ENCODE measurements around the gene SYNE1.

DNA sequence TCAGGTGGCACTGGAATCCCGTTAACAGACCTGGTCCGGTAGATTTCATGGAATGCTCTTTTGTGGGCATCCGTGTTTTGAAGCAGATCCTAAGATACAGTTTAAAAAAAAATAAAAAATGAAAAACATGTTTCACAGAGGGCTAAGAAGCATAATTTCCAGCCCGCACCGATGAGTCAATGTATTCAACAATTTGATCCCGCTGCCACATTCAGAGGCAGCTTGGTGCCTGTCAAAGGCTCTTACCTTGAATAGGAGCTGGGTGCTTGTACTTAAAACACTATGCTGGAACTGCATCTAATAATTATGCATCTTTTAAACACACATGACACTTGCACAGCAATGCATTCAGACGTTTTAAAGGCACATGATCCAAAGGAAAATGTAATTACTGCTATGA, 164.8 kb downstream of the SYNE1 start:
- TF ChIP-seq POLR2AphosphoS5 (IDR thresholded peaks at IDR 0.05) (no peak), POLR2A (IDR thresholded peaks at IDR 0.05) (no peak)
- TF ChIP-seq, protein P1, sequence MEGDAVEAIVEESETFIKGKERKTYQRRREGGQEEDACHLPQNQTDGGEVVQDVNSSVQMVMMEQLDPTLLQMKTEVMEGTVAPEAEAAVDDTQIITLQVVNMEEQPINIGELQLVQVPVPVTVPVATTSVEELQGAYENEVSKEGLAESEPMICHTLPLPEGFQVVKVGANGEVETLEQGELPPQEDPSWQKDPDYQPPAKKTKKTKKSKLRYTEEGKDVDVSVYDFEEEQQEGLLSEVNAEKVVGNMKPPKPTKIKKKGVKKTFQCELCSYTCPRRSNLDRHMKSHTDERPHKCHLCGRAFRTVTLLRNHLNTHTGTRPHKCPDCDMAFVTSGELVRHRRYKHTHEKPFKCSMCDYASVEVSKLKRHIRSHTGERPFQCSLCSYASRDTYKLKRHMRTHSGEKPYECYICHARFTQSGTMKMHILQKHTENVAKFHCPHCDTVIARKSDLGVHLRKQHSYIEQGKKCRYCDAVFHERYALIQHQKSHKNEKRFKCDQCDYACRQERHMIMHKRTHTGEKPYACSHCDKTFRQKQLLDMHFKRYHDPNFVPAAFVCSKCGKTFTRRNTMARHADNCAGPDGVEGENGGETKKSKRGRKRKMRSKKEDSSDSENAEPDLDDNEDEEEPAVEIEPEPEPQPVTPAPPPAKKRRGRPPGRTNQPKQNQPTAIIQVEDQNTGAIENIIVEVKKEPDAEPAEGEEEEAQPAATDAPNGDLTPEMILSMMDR (IDR thresholded peaks at IDR 0.05), result no peak
